IMR-90 (cell line): ENCODE measurements around the gene VPS13A. TPM values are rescaled to one million over a fixed set of nuclear protein-coding genes. Genes with fewer than 3 reads are reported as not detected.

Experiments used
- ATAC-seq: fragments of 200-7000 bp; cut with Tn5 transposase; 2 replicates; pipeline ENCODE4 v1.9.1; 2020; ENCODE audit warnings: low read depth, mild to moderate bottlenecking, moderate library complexity
- Bru-seq: library from RNA; stranded (reverse); fragments of 400-500 nt; gene quantifications from one replicate; lab custom pipeline; 2021; lab: Mats Ljungman, UMichigan
- BruChase-seq, 2 experiments: library from RNA; stranded (reverse); fragments of 400-500 nt; gene quantifications; one replicate each; lab custom pipeline; 2021; lab: Mats Ljungman, UMichigan
- BruUV-seq: library from RNA; stranded (reverse); fragments of 400-500 nt; replicated peaks from 2 replicates; lab custom pipeline; 2021; lab: Mats Ljungman, UMichigan
- CTCF ChIA-PET: fragments of 300-600 bp; formaldehyde crosslinking; extraction: SDS; loops from one replicate; lab custom pipeline; 2021; ENCODE audit warnings: antibody characterized with exemption; lab: Yijun Ruan, JAX
- POLR2A ChIA-PET: fragments of 300-600 bp; sonication (Branson Sonifier 250); formaldehyde crosslinking; loops from one replicate; lab custom pipeline; 2022; ENCODE audit warnings: antibody characterized with exemption; ENCODE audit not compliant: unreplicated experiment; lab: Charles Lee
- DNase-seq: peaks from one replicate; pipeline ENCODE4 v3.0.0; 2013
- H2AFZ ChIP-seq: replicated peaks from 2 replicates; pipeline ENCODE3; 2013; ENCODE audit warnings: low read length, mild to moderate bottlenecking; ENCODE audit not compliant: poor library complexity
- H2AK5ac ChIP-seq: 2 replicates; pipeline ENCODE4 v1.6.1; 2013; ENCODE audit warnings: low read depth, low read length, inconsistent platforms
- H2AK9ac ChIP-seq: replicated peaks from 2 replicates; pipeline ENCODE3; 2013; ENCODE audit warnings: mild to moderate bottlenecking, low read depth, low read length, moderate library complexity; ENCODE audit not compliant: poor library complexity
- H2BK120ac ChIP-seq: 2 replicates; pipeline ENCODE4 v1.6.1; 2013; ENCODE audit warnings: low read depth, low read length, inconsistent platforms
- H2BK15ac ChIP-seq: 3 replicates; pipeline ENCODE4 v1.6.1; 2013; ENCODE audit warnings: low read depth, low read length, inconsistent platforms
- H2BK20ac ChIP-seq: 2 replicates; pipeline ENCODE4 v1.6.1; 2013; ENCODE audit warnings: low read depth, mild to moderate bottlenecking, inconsistent platforms, low read length, moderate library complexity
- H2BK5ac ChIP-seq: 2 replicates; pipeline ENCODE4 v1.6.1; 2013; ENCODE audit warnings: mild to moderate bottlenecking, low read depth, low read length, inconsistent platforms; ENCODE audit not compliant: poor library complexity, severe bottlenecking
- H3K14ac ChIP-seq: replicated peaks from 2 replicates; pipeline ENCODE4 v1.6.1; 2013; ENCODE audit warnings: low read depth, low read length, inconsistent platforms
- H3K18ac ChIP-seq: 2 replicates; pipeline ENCODE4 v1.6.1; 2013; ENCODE audit warnings: low read depth, low read length, control low read depth
- H3K23ac ChIP-seq: 2 replicates; pipeline ENCODE4 v1.6.1; 2013; ENCODE audit warnings: low read depth, low read length, inconsistent platforms
- H3K27ac ChIP-seq: 2 replicates; pipeline ENCODE4 v1.5.1; 2013; ENCODE audit warnings: mild to moderate bottlenecking, control low read depth, low read length; ENCODE audit not compliant: insufficient read depth
- H3K27me3 ChIP-seq: 2 replicates; pipeline ENCODE4 v1.6.1; 2013; ENCODE audit warnings: low read length; ENCODE audit not compliant: control insufficient read depth, insufficient read depth
- H3K36me3 ChIP-seq: 2 replicates; pipeline ENCODE4 v1.6.1; 2013; ENCODE audit warnings: low read length, mixed read lengths; ENCODE audit not compliant: control insufficient read depth, insufficient read depth
- H3K4ac ChIP-seq: 2 replicates; pipeline ENCODE4 v1.6.1; 2013; ENCODE audit warnings: low read depth, low read length, inconsistent platforms
- H3K4me1 ChIP-seq: 2 replicates; pipeline ENCODE4 v1.6.1; 2013; ENCODE audit warnings: low read length, mixed read lengths; ENCODE audit not compliant: control insufficient read depth, insufficient read depth
- H3K4me2 ChIP-seq: 2 replicates; pipeline ENCODE4 v1.6.1; 2013; ENCODE audit warnings: low read depth, mild to moderate bottlenecking, control low read depth, low read length, moderate library complexity
- H3K4me3 ChIP-seq: 2 replicates; pipeline ENCODE4 v1.5.1; 2013; ENCODE audit warnings: low read depth, mild to moderate bottlenecking, control low read depth, low read length, moderate library complexity; ENCODE audit not compliant: insufficient read depth
- H3K56ac ChIP-seq: 2 replicates; pipeline ENCODE4 v1.6.1; 2013; ENCODE audit warnings: low read length, inconsistent platforms; ENCODE audit not compliant: insufficient read depth; ENCODE audit errors: extremely low read depth
- H3K79me1 ChIP-seq, 2 experiments: 2 replicates each; pipeline ENCODE4 v1.6.1; 2013; ENCODE audit warnings: low read length in 2 of 2, inconsistent platforms in 1 of 2, low read depth in 1 of 2
- H3K9ac ChIP-seq: 2 replicates; pipeline ENCODE4 v1.6.1; 2013; ENCODE audit warnings: low read depth, low read length, control low read depth
- H3K9me1 ChIP-seq: 2 replicates; pipeline ENCODE4 v1.6.1; 2013; ENCODE audit warnings: low read length, inconsistent platforms; ENCODE audit not compliant: insufficient read depth
- H3K9me3 ChIP-seq: 2 replicates; pipeline ENCODE4 v1.6.1; 2013; ENCODE audit warnings: low read length; ENCODE audit not compliant: control insufficient read depth, insufficient read depth
- H4K20me1 ChIP-seq: 2 replicates; pipeline ENCODE4 v1.6.1; 2013; ENCODE audit warnings: low read length, inconsistent platforms; ENCODE audit not compliant: insufficient read depth
- H4K5ac ChIP-seq: 2 replicates; pipeline ENCODE4 v1.6.1; 2013; ENCODE audit warnings: mild to moderate bottlenecking, low read depth, low read length, control low read depth
- H4K8ac ChIP-seq, 2 experiments: 2 replicates each; pipeline ENCODE4 v1.6.1; 2013; ENCODE audit warnings: low read depth in 2 of 2, low read length in 2 of 2, control low read depth in 1 of 2, inconsistent platforms in 1 of 2
- H4K91ac ChIP-seq: 2 replicates; pipeline ENCODE4 v1.6.1; 2013; ENCODE audit warnings: low read depth, low read length, inconsistent platforms; ENCODE audit not compliant: insufficient read depth
- BHLHE40 ChIP-seq: fragments of 150-350 bp; IDR thresholded peaks from 2 replicates; pipeline ENCODE4 v1.6.1; 2016; ENCODE audit warnings: mild to moderate bottlenecking, low read depth, low read length
- CEBPB ChIP-seq: IDR thresholded peaks from 2 replicates; pipeline ENCODE4 v1.6.1; 2012; ENCODE audit warnings: low read depth, low read length, improper control_type of control experiment
- FOS ChIP-seq: fragments of 150-350 bp; IDR thresholded peaks from 2 replicates; pipeline ENCODE4 v1.6.1; 2016; ENCODE audit warnings: low read depth, low read length
- MAZ ChIP-seq: IDR thresholded peaks from 2 replicates; pipeline ENCODE4 v1.6.1; 2012; ENCODE audit warnings: low read depth, mild to moderate bottlenecking, low read length, improper control_type of control experiment, moderate library complexity, borderline replicate concordance
- RCOR1 ChIP-seq: IDR thresholded peaks from 2 replicates; pipeline ENCODE4 v1.6.1; 2012; ENCODE audit warnings: mild to moderate bottlenecking, low read length, improper control_type of control experiment; ENCODE audit not compliant: insufficient replicate concordance
- RFX5 ChIP-seq: IDR thresholded peaks from 2 replicates; pipeline ENCODE4 v1.8.0; 2012; ENCODE audit warnings: low read depth, mild to moderate bottlenecking, low read length, moderate library complexity
- SMC3 ChIP-seq: fragments of 150-350 bp; IDR thresholded peaks from 2 replicates; pipeline ENCODE4 v1.6.1; 2016; ENCODE audit warnings: low read depth, mild to moderate bottlenecking, antibody characterized with exemption, low read length, moderate library complexity
- USF2 ChIP-seq: fragments of 150-350 bp; IDR thresholded peaks from 2 replicates; pipeline ENCODE4 v1.6.1; 2017; ENCODE audit warnings: mild to moderate bottlenecking, antibody characterized with exemption, low read length, low read depth
- WGBS, 2 experiments: methylation state at CpG; one replicate each; pipeline versions ENCODE4 v1.1.5 to v1.1.7; 2013; ENCODE audit warnings: missing lambda C conversion rate in 2 of 2; ENCODE audit not compliant: insufficient read length in 1 of 2; ENCODE audit errors: extremely low coverage in 2 of 2; 5-methylcytosine and 5-hydroxymethylcytosine counted together
- dilution Hi-C: fragments of 300-500 bp; cut with HindIII; formaldehyde crosslinking; loops from one replicate; pipeline ENCODE4 v1.14.3; 2018; ENCODE audit warnings: low sequenced_read_pairs; ENCODE audit not compliant: unreplicated experiment
- in situ Hi-C: fragments of 300-500 bp; cut with MboI; formaldehyde crosslinking; loops from 3 replicates; pipeline ENCODE4 v1.14.3; 2019; ENCODE audit warnings: low sequenced_read_pairs, inconsistent platforms, mixed read lengths
- intact Hi-C: fragments of 100-400 bp; cut with micrococcal nuclease; formaldehyde crosslinking; loops from 2 replicates; pipeline ENCODE4 v1.10.0; 2022
- long read RNA-seq: library from polyadenylated mRNA; unstranded; transcript quantifications from one replicate; pipeline ENCODE4 v2.0.0, GENCODE V29; 2021; ENCODE audit not compliant: unreplicated experiment
- polyA plus RNA-seq, 3 experiments: library from polyadenylated mRNA; depleted of rRNA; stranded (reverse); fragments of >200 nt; gene quantifications; 2 replicates each; pipeline ENCODE4 v1.2.3, GENCODE V29; 2012; ENCODE audit warnings: low replicate concordance in 1 of 3
- total RNA-seq: library from RNA; depleted of rRNA; stranded (reverse); fragments of >200 nt; gene quantifications from 2 replicates; pipeline ENCODE4 v1.2.3, GENCODE V29; 2012; rRNA removed
- TF ChIP-seq, protein P1 (sequence below): fragments of 150-350 bp; IDR thresholded peaks from 2 replicates; pipeline ENCODE4 v1.6.1; 2016; ENCODE audit warnings: low read depth, mild to moderate bottlenecking, low read length, moderate library complexity, borderline replicate concordance
- TF ChIP-seq, protein P2 (sequence below): conservative IDR thresholded peaks from 2 replicates; pipeline ENCODE4 v1.5.1; 2012; ENCODE audit warnings: mild to moderate bottlenecking, low read depth, low read length, improper control_type of control experiment

The VPS13A gene
- 26.5 and 46.9 TPM in 2 replicates for total RNA-seq
- polyA plus RNA-seq (2012; rRNA removed) = 8.0 and 10.4 TPM in 2 replicates
- polyA plus RNA-seq (2012; cell fraction: cytosol; rRNA removed) = 0.41 and 0.84 TPM in 2 replicates
- 3.6 and 52.1 TPM in 2 replicates for polyA plus RNA-seq (2012; cell fraction: nucleus; rRNA removed; ENCODE audit: low replicate concordance)
- Bru-seq, nascent RNA = percentile 77 among the genes with signal in this experiment
- percentile 74 among the genes with signal in this experiment for BruChase-seq, experiment 1, labeled RNA remaining after a 6-hour chase
- BruChase-seq, experiment 2, labeled RNA remaining after a 2-hour chase = percentile 80 among the genes with signal in this experiment
- long read RNA-seq, partial matches to known transcripts = 1 of 4 reads
- long read RNA-seq, other reads (novel, unspliced or antisense) = 3 of 4 reads

- no peaks in the 10 kb centered on the region for H3K36me3 ChIP-seq
- peak within 1 kb of the TSS; percentile 80 for H3K4me3 ChIP-seq
- TF ChIP-seq, protein P1, sequence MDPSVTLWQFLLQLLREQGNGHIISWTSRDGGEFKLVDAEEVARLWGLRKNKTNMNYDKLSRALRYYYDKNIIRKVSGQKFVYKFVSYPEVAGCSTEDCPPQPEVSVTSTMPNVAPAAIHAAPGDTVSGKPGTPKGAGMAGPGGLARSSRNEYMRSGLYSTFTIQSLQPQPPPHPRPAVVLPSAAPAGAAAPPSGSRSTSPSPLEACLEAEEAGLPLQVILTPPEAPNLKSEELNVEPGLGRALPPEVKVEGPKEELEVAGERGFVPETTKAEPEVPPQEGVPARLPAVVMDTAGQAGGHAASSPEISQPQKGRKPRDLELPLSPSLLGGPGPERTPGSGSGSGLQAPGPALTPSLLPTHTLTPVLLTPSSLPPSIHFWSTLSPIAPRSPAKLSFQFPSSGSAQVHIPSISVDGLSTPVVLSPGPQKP = no peak
- TF ChIP-seq FOS = no peak
- TF ChIP-seq SMC3 = no peak
- TF ChIP-seq, protein P2, sequence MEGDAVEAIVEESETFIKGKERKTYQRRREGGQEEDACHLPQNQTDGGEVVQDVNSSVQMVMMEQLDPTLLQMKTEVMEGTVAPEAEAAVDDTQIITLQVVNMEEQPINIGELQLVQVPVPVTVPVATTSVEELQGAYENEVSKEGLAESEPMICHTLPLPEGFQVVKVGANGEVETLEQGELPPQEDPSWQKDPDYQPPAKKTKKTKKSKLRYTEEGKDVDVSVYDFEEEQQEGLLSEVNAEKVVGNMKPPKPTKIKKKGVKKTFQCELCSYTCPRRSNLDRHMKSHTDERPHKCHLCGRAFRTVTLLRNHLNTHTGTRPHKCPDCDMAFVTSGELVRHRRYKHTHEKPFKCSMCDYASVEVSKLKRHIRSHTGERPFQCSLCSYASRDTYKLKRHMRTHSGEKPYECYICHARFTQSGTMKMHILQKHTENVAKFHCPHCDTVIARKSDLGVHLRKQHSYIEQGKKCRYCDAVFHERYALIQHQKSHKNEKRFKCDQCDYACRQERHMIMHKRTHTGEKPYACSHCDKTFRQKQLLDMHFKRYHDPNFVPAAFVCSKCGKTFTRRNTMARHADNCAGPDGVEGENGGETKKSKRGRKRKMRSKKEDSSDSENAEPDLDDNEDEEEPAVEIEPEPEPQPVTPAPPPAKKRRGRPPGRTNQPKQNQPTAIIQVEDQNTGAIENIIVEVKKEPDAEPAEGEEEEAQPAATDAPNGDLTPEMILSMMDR = peak; percentile 34
- no peak for TF ChIP-seq RFX5
- no peak for TF ChIP-seq BHLHE40
- peak; percentile 53; the same call in 1 of the 2 replicates for TF ChIP-seq MAZ
- TF ChIP-seq CEBPB = no peak
- no peak for TF ChIP-seq RCOR1
- TF ChIP-seq USF2 = no peak
- 0 out of 2 replicates have a peak, but pooled peaks cover 1% of the 10 kb centered on the region for H3K4me1 ChIP-seq
- BruUV-seq = no TSS peak
- H2AK5ac ChIP-seq = peak within 1 kb of the TSS; percentile 75
- peak within 1 kb of the TSS; percentile 78 to 82 for H4K8ac ChIP-seq
- peak within 1 kb of the TSS; percentile 27 for H2BK5ac ChIP-seq
- ChIA-PET POLR2A (no interaction called here), CTCF (interaction anchor here (0.5 to 1.1 kb wide), 3 partner anchors 14 to 268 kb away, joined by 3 read pairs; no protein-coding TSS in a partner anchor)
- H3K23ac ChIP-seq = peak within 1 kb of the TSS; percentile 94
- dilution Hi-C loops (no loop called here), intact Hi-C loops (loop anchor here (5.0 to 10.0 kb wide), 4 partner anchors 240 to 855 kb away; partner anchors contain the start of gene GNAQ), in situ Hi-C loops (loop anchor here (10.0 kb wide), 1 partner anchor 857 kb away; the partner anchor contains the start of gene GNAQ)
- peak within 1 kb of the TSS; percentile 43 for H3K27ac ChIP-seq
- WGBS, 2 experiments = 1% methylated on average over 32 of the region's 89 CpGs; no CpG with 5 or more reads in 1 of the 2 experiments
- peaks cover 10 to 22% of the 10 kb centered on the region in 2 experiments; a peak in 3 of 4 replicates for H3K79me1 ChIP-seq
- H2BK120ac ChIP-seq = peak within 1 kb of the TSS; percentile 81
- H4K20me1 ChIP-seq = peaks cover 5% of the 10 kb centered on the region; the same call in 1 of the 2 replicates
- no peaks in the 10 kb centered on the region for H3K9me3 ChIP-seq
- peak within 1 kb of the TSS; percentile 33 for H3K18ac ChIP-seq
- H3K4me2 ChIP-seq = peak within 1 kb of the TSS; percentile 86
- peak within 1 kb of the TSS; percentile 93 for H2AK9ac ChIP-seq
- peak within 1 kb of the TSS; percentile 3; the same call in 1 of the 2 replicates for H4K5ac ChIP-seq
- no peaks in the 10 kb centered on the region for H3K27me3 ChIP-seq
- ATAC-seq (peak; percentile 92), DNase-seq (peak; percentile 91)
- H3K56ac ChIP-seq = peak within 1 kb of the TSS; percentile 73
- peak within 1 kb of the TSS; percentile 59; the same call in 1 of the 3 replicates for H2BK15ac ChIP-seq
- peak within 1 kb of the TSS; percentile 69 for H3K9ac ChIP-seq
- H4K91ac ChIP-seq = peak within 1 kb of the TSS; percentile 59
- H3K9me1 ChIP-seq = no peaks in the 10 kb centered on the region
- peak within 1 kb of the TSS; percentile 76 for H3K4ac ChIP-seq
- H2AFZ ChIP-seq = peak within 1 kb of the TSS; percentile 96
- peak within 1 kb of the TSS; percentile 92 for H3K14ac ChIP-seq
- peak within 1 kb of the TSS; percentile 32 for H2BK20ac ChIP-seq
These were observed at the start of gene VPS13A for GRCh38 chr9:77177143-77177893. Gene VPS13A, plus strand, starts transcription at chr9:77177534. Its CDS starts 171 bp downstream, at chr9:77177705.
